HT1080 (cell line): ENCODE results near the gene PRDM16. TPM values are rescaled to one million over a fixed set of nuclear protein-coding genes. Genes with fewer than 3 reads are reported as not detected.

ENCODE experiments used
- DNase-seq: peaks from one replicate; pipeline ENCODE4 v3.0.0-alpha.2; 2015; ENCODE audit warnings: low read depth
- total RNA-seq: library from RNA; depleted of rRNA; stranded (reverse); fragments of >200 nt; shearing (Covaris generic); gene quantifications from 2 replicates; pipeline ENCODE4 v1.2.3, GENCODE V29; 2014

PRDM16 gene
- total RNA-seq, 1 experiment from 2014 or later: not detected

- DNase-seq: no peak
These were observed 267.0 kb downstream of the PRDM16 start for GRCh38 chr1:3335754-3336640.

GRCh38 chr1:3336641-3337630 lies 267.9 kb downstream of the PRDM16 start:
- DNase-seq: no peak

GRCh38 chr1:3337798-3338724 lies 269.1 kb downstream of the PRDM16 start:
- DNase-seq: no peak

DNA sequence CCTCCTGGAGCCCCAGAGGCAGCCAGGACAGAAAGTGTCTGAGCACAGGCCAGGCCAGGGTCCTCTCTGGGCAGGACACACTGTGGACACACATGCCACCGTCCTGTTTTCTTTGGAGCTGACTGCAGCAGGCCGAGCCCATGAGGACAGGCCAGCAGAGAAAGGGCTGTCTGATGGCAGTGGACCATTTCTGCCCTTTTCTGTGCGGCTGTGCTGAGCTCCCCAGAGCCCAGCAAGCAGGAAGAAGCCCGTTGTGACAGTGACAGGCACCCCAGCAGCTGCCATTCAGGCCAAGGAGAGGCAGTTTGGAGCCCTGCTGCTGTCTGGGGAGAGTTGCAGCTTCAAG lies 269.7 kb downstream of the PRDM16 start:
- no peak for DNase-seq

- DNase-seq: no peak
These were observed 270.9 kb downstream of the PRDM16 start for GRCh38 chr1:3339856-3340255.

DNA sequence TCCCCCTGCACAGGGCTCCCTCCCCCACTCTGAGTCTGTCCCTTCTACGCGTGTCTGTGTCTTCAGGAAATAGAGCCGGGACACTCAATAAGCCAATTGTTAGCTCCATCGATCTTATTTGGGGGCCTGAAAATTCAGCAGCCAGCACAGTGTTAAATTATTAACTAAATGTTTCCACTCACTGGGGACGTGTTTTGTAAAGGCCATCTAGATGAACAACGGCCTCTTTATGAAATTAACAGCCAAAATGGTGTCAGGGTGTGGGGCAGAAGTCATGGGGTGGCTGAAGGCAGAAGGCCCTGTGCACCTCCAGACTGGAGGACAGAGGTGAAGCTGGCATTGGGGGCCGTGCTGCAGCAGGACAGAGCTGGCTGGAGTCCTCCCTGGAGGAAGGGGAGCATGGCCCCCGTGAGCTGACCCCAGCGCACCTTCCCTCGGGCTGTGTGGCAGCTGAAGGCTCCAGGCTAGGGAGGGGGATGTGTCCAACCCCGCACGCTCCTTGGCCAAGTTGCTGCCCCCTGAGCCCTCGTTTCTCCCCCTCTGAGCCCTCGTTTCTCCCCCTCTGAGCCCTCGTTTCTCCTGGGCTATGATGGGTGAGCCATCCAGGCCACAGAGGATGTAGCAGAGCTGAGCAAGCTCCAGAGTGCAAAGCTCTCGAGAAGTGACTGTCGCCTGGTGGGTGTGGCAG lies 271.7 kb downstream of the PRDM16 start:
- DNase-seq: no peak

DNA sequence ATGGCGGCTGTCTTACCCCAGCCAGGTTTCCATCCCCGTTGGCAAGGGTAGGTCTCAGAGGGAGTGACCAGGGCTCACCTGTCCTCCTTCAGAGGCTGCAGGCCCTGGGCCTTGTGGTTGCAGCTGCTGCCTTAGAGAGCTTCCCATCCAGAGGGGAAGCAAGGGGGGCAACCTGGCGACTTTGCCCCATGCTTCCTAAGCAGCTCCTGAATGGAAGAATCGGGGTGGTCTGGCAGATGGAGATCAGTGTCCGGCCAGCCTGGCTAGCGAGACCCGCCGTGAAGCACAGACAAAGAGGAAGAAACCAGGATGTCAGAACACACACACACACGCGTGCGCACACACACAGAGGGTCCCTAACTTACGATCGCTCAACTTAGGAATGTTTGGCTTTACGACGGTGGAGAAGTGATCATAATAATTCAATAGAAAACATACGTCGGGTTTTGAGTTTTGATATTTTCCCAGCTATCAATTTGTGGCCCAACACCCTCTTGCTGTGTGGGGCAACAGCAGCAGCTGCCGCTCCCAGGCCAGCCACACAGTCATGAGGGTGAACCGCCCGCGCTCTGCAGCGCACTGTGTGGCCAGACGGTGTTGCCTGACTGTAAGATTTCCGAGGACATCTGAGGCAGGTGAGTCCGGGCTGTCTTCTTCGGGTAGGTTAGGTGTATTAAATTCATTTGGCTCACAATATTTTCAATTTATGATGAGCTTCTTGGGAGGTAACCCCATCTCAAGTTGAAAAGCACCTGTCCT lies 272.4 kb downstream of the PRDM16 start:
- no peak for DNase-seq

GRCh38 chr1:3342960-3343359 lies 274.0 kb downstream of the PRDM16 start:
- DNase-seq: no peak

DNA sequence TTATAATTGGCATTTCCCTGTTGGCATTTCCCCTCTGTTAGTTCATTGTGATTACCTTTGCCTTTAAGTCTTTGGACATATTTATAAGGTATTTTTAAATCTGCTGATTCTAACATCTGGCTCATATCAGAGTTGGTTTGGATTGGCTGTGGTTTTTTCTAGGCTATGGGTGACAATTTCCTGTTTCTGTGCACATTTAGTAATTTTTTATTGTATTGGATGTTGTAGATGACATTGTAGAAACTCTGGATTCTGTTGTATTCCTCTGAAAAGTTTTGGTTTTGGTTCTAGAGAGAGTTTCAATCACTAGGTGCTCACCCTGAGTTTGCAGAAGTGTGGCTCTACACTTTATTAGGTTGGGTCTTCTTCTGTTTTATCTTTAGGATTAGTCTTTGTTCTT lies 275.4 kb downstream of the PRDM16 start:
- no peak for DNase-seq

- DNase-seq: no peak
These were observed 276.8 kb downstream of the PRDM16 start for GRCh38 chr1:3345792-3346191.

- DNase-seq: no peak
These were observed 277.5 kb downstream of the PRDM16 start for GRCh38 chr1:3346478-3346877.

GRCh38 chr1:3347257-3348020 lies 278.4 kb downstream of the PRDM16 start:
- no peak for DNase-seq

DNA sequence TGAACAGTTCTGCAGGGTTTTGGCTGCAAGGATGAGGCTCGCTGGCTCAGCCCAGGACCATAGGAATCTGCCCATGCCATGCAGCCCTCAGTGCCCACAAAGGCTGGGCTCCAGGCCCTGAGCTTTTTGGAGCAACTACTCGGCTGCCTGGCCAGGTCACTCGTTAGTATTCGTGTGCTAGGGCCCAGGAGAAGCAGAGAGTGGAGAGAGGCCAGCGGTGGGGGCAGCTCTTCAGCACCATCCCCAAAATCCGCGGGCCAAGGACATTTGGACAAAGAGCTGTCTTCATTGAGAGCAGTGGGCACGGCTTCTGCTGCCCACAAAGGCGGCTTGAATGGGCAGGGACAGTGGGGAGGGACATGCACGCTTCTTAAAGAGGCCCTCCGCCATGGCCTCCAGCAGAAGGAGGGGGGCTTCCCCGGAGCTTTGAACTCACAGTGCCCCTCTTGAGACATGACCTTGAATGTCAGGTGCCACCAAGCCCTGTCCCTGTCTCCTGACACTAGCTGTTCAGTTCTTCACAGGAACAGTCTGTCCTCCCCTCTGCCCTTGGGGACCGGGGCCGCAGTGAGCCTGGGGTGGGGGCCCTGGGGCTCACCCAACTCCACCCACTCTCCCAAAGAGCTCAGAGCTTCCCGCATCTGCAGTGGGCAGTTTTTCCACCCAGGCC lies 279.3 kb downstream of the PRDM16 start:
- no peak for DNase-seq

DNA sequence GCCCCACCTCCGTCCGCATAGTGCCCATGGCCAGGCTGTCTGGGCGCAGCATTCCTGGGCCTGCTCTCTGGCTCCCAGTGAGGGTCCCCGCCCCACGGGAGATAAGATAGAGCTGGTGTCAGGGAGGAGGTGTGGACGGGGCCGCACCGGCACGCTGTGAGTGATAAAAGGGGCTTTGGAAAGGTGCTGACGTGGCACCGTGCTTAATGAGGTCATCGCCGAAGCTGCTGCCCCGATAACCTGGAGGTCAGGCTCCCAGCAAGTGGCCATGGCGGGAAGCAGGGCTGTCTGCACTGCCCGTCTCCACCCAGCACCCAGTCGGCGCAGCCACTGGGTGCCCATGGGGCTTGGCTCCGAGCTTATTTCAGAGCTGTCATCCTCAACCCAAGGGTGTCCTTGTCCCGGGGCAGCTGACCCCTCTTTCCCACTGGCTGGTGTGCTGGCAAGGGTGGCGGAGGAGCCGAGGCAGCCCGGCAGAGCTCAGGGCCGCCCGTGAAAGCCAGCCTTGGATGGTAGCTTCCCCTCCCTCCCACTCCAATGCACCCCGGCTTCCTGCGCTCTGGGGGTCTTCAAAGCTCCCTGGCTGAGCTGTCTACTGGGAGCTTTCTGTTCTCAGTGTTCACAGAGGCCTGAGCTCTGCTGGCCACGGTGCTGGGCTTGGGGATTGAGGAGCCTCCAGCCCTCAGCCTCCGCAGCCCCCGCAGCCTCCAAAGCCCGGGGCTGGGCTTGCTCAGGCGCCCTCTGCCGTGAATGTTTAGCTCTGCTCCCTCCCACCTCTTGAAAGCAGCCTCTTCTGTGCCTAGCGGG lies 280.4 kb downstream of the PRDM16 start:
- no peak for DNase-seq

- no peak for DNase-seq
These were observed 280.9 kb downstream of the PRDM16 start for GRCh38 chr1:3349968-3350299.

DNA sequence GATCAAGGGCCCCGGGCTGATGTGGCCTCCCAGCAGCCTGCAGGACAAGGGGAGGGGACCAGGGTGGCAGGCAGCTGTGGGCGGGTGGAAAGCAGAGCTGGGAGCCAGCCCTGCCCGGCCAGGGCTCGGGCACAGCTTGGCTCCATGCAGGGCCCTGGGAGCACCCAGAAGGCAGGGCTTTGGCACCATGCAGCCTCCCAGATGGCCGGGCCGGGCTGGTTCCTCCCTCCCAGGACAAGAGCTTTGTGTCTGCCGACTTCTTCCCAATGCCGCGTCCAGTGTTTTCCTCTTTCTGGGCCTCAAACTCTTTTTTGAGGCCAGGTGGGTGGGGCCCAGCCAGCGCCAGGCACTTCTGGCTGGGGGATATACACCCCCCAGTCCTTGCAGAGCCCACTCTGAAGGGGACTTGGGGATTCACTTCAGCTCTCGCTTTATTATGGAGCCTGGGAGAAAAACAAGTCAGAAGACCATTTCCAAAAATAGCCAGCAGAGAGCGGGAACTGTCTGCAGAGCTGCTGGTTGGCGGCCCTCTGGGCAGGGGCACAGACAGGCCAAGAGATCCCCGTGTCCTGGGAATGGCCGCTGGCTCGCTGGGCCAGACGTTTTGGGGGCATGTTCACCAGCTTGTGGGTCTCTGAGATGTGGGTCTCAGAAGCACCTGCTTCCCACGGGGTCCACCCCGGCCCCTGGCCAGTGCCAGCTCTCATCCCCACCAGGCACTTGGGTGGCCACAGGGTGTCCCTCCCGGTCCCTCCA lies 281.7 kb downstream of the PRDM16 start:
- no peak for DNase-seq
